Right lobe of liver (tissue), 6 donors: ENCODE data around the gene SQSTM1. TPM values are rescaled to one million over a fixed set of nuclear protein-coding genes. Genes with fewer than 3 reads are reported as not detected.
A peak's percentile ranks its signal among the peaks of the same experiment; 100 is the strongest.

ENCODE experiments used
- ATAC-seq, 4 donors: fragments of 200-7000 bp; cut with Tn5 transposase; one replicate each; pipeline ENCODE4 v1.9.1; 2020; ENCODE audit warnings: mild to moderate bottlenecking in 4 of 4, moderate library complexity in 4 of 4
- DNase-seq, 3 donors: peaks; one replicate each; pipeline ENCODE4 v3.0.0-alpha.2; 2020
- H3K27ac ChIP-seq, 3 donors: fragments of 200-600 bp; one replicate each; pipeline ENCODE4 v1.8.0; 2022
- H3K27me3 ChIP-seq, 2 donors: fragments of 200-600 bp; one replicate each; pipeline ENCODE4 v1.8.0; 2022
- H3K36me3 ChIP-seq, 4 donors: fragments of 200-600 bp; sonication (generic) in 1 of 4; one replicate each; pipeline versions ENCODE4 v1.5.1 to v1.8.0; 2017 to 2022; ENCODE audit warnings: control low read depth in 1 of 4
- H3K4me1 ChIP-seq, 4 donors: fragments of 200-600 bp; sonication (generic) in 1 of 4; one replicate each; pipeline versions ENCODE4 v1.5.1 to v1.8.0; 2017 to 2022; ENCODE audit warnings: control low read depth in 1 of 4
- H3K4me3 ChIP-seq, 3 donors: fragments of 200-600 bp; one replicate each; pipeline ENCODE4 v1.8.0; 2022
- H3K9me3 ChIP-seq, 4 donors: fragments of 200-600 bp; sonication (generic) in 1 of 4; one replicate each; pipeline versions ENCODE4 v1.5.1 to v1.8.0; 2017 to 2022; ENCODE audit warnings: control low read depth in 1 of 4
- POLR2A ChIP-seq: fragments of 450-650 bp; IDR thresholded peaks from one replicate; pipeline ENCODE4 v1.6.1; 2017; ENCODE audit warnings: antibody characterized with exemption, mild to moderate bottlenecking
- WGBS: methylation state at CpG from one replicate; pipeline ENCODE4 v1.1.6; 2018; ENCODE audit warnings: low coverage, low lambda C conversion rate; ENCODE audit not compliant: insufficient coverage; ENCODE audit errors: missing lambda C conversion rate; 5-methylcytosine and 5-hydroxymethylcytosine counted together
- intact Hi-C, 2 donors: fragments of 100-400 bp; cut with DNase I; formaldehyde crosslinking; loops; one replicate each; pipeline versions ENCODE4 v1.11.2 to v1.14.1; 2022
- total RNA-seq, 6 experiments: library from RNA; depleted of rRNA in 2 of 6; stranded (reverse); fragments of >200 nt in 2 of 6; fragmentation: NEBNext Ultra II Directional in 3 of 6; extraction: Animal tissue kit (Norgen Biotek cat#: 25700) in 3 of 6; gene quantifications; one replicate each; pipeline versions ENCODE4 v1.1.0 to v1.2.4, GENCODE V29; 2016 to 2023
- TF ChIP-seq, protein P1 (sequence below), 4 donors: fragments of 200-600 bp in 3 of 4; fragments of 450-650 bp in 1 of 4; IDR thresholded peaks; one replicate each; pipeline versions ENCODE4 v1.5.1 to v1.8.0; 2016 to 2022; ENCODE audit warnings: antibody characterized with exemption in 4 of 4, mild to moderate bottlenecking in 2 of 4
- donor health status: DM: no; HTN: yes; CAD: no.
- donor health status: DM: no; HTN: no; CAD: no.
- donor health status: DM: no; HTN: no; CAD: no.
- donor health status: DM: no; HTN: yes; CAD: no.
- donor health status: DM: no; HTN: yes; CAD: no.

SQSTM1 gene
- total RNA-seq, 6 experiments from 2014 or later = 195 to 1,174 (median 649) TPM

GRCh38 chr5:179879690-179880010 is 58.9 kb downstream of the SQSTM1 start:
- H3K27ac ChIP-seq = no peak overlapping the region
- H3K36me3 ChIP-seq = peaks cover 0 to 46% (median 12%) of the 10 kb centered on the region in 4 donors
- ATAC-seq (no peak), DNase-seq (peak in 1 of 3 donors; percentile 40)
- TF ChIP-seq, protein P1, sequence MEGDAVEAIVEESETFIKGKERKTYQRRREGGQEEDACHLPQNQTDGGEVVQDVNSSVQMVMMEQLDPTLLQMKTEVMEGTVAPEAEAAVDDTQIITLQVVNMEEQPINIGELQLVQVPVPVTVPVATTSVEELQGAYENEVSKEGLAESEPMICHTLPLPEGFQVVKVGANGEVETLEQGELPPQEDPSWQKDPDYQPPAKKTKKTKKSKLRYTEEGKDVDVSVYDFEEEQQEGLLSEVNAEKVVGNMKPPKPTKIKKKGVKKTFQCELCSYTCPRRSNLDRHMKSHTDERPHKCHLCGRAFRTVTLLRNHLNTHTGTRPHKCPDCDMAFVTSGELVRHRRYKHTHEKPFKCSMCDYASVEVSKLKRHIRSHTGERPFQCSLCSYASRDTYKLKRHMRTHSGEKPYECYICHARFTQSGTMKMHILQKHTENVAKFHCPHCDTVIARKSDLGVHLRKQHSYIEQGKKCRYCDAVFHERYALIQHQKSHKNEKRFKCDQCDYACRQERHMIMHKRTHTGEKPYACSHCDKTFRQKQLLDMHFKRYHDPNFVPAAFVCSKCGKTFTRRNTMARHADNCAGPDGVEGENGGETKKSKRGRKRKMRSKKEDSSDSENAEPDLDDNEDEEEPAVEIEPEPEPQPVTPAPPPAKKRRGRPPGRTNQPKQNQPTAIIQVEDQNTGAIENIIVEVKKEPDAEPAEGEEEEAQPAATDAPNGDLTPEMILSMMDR (IDR thresholded peaks at IDR 0.05) = no peak
- TF ChIP-seq POLR2A = no peak
- no peak overlapping the region for H3K4me3 ChIP-seq
- peaks cover 0 to 6% (median 0%) of the 10 kb centered on the region in 4 donors for H3K9me3 ChIP-seq
- WGBS = no CpG with 5 or more reads among the region's 13 CpGs
- H3K27me3 ChIP-seq = no peaks in the 10 kb centered on the region
- intact Hi-C loops = no loop called here
- no peaks in the 10 kb centered on the region for H3K4me1 ChIP-seq

- DNase-seq = peak in 1 of 3 donors; percentile 34
- H3K9me3 ChIP-seq = peaks cover 0 to 6% (median 0%) of the 10 kb centered on the region in 4 donors
- H3K4me1 ChIP-seq = no peaks in the 10 kb centered on the region
- no peak overlapping the region for H3K4me3 ChIP-seq
- H3K27ac ChIP-seq = no peak overlapping the region
- H3K27me3 ChIP-seq = no peaks in the 10 kb centered on the region
- ATAC-seq = peak in 2 of 4 donors; percentile 7 to 12
- intact Hi-C loops = no loop called here
- WGBS = 100% methylated on average over 2 of the region's 12 CpGs
- TF ChIP-seq, protein P1 (IDR thresholded peaks at IDR 0.05) = no peak
- TF ChIP-seq POLR2A = no peak
- H3K36me3 ChIP-seq = peaks cover 0 to 44% (median 11%) of the 10 kb centered on the region in 4 donors
Observed at GRCh38 chr5:179880066-179880650, 59.5 kb downstream of the SQSTM1 start.

- DNase-seq = peak in 1 of 3 donors; percentile 45
- intact Hi-C loops = no loop called here
- no peaks in the 10 kb centered on the region for H3K4me1 ChIP-seq
- peak in 1 of 4 donors; percentile 20 for ATAC-seq
- H3K4me3 ChIP-seq = no peak overlapping the region
- peaks cover 0 to 38% (median 9%) of the 10 kb centered on the region in 4 donors for H3K36me3 ChIP-seq
- H3K9me3 ChIP-seq = peaks cover 0 to 6% (median 0%) of the 10 kb centered on the region in 4 donors
- 78% methylated on average over 7 of the region's 25 CpGs for WGBS
- H3K27ac ChIP-seq = no peak overlapping the region
- no peak for TF ChIP-seq POLR2A
- TF ChIP-seq, protein P1 (IDR thresholded peaks at IDR 0.05) = no peak
- H3K27me3 ChIP-seq = no peaks in the 10 kb centered on the region
Observed at GRCh38 chr5:179880848-179881590, 60.3 kb downstream of the SQSTM1 start.

DNA sequence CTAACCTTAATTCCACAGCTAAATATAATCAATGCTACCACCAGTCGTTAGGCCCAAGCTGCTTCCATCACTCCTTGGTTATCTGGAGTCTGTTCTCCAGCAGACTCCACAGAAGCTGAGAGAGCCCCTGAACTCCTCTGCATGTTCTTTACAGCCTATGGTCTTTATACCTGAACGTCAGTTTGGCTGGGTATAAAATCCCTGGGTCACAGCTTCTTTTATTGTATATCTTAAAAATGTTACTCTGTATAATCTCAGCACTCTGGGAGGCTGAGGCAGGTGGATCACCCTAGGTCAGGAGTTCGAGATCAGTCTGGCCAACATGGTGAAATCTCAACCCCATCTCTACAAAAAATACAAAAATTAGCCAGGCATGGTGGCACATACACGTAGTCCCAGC is 61.6 kb downstream of the SQSTM1 start:
- peaks cover 0 to 38% (median 8%) of the 10 kb centered on the region in 4 donors for H3K36me3 ChIP-seq
- WGBS = 87% methylated on average over 4 of the region's 4 CpGs

More for the DNA sequence above, 61.6 kb downstream of the SQSTM1 start:
- Histone ChIP-seq H3K4me3 (no peak overlapping the region), H3K27me3 (no peaks in the 10 kb centered on the region), H3K27ac (no peak overlapping the region), H3K9me3 (peaks cover 0 to 6% (median 0%) of the 10 kb centered on the region in 4 donors), H3K4me1 (no peaks in the 10 kb centered on the region)
- TF ChIP-seq, protein P1 (IDR thresholded peaks at IDR 0.05) = no peak
- TF ChIP-seq POLR2A = no peak
- ATAC-seq (no peak), DNase-seq (no peak)
- intact Hi-C loops = no loop called here
